RWPE2 (cell line): ENCODE measurements around the gene ALDH1A3.
A peak's percentile ranks its signal among the peaks of the same experiment; 100 is the strongest.

Experiments
- ATAC-seq: fragments of 200-7000 bp; cut with Tn5 transposase; 3 replicates; pipeline ENCODE4 v1.9.1; 2021; ENCODE audit warnings: low read depth
- DNase-seq: peaks from one replicate; pipeline ENCODE4 v3.0.0-alpha.2; 2020; ENCODE audit warnings: low spot score
- H3K27ac ChIP-seq: fragments of 450-650 bp; 2 replicates; pipeline ENCODE4 v1.5.1; 2017; ENCODE audit warnings: mild to moderate bottlenecking; ENCODE audit not compliant: poor library complexity, severe bottlenecking
- H3K27me3 ChIP-seq: fragments of 250-450 bp; sonication (Bioruptor Pico); 2 replicates; pipeline ENCODE4 v1.5.1; 2021; ENCODE audit warnings: mild to moderate bottlenecking, moderate library complexity; ENCODE audit not compliant: insufficient read depth, poor library complexity, severe bottlenecking
- H3K36me3 ChIP-seq: fragments of 250-450 bp; sonication (Bioruptor Pico); 2 replicates; pipeline ENCODE4 v1.5.1; 2020; ENCODE audit warnings: low read depth, mild to moderate bottlenecking, moderate library complexity
- H3K4me1 ChIP-seq: fragments of 250-450 bp; sonication (Bioruptor Pico); 2 replicates; pipeline ENCODE4 v1.5.1; 2021; ENCODE audit warnings: mild to moderate bottlenecking, moderate library complexity; ENCODE audit not compliant: insufficient read depth, poor library complexity, severe bottlenecking
- H3K4me3 ChIP-seq: fragments of 250-450 bp; sonication (Bioruptor Pico); 2 replicates; pipeline ENCODE4 v1.5.1; 2021; ENCODE audit warnings: mild to moderate bottlenecking, moderate library complexity; ENCODE audit not compliant: severe bottlenecking
- H3K9me3 ChIP-seq: fragments of 250-450 bp; sonication (Bioruptor Pico); 2 replicates; pipeline ENCODE4 v1.5.1; 2021; ENCODE audit warnings: mild to moderate bottlenecking, moderate library complexity; ENCODE audit not compliant: severe bottlenecking
- CTCF ChIP-seq: fragments of 450-650 bp; IDR thresholded peaks from one replicate; pipeline ENCODE4 v1.5.1; 2017; ENCODE audit warnings: mild to moderate bottlenecking, moderate library complexity; ENCODE audit not compliant: poor library complexity, severe bottlenecking

ALDH1A3 gene

GRCh38 chr15:100891307-100892012 lies 11.8 kb downstream of the ALDH1A3 start:
- TF ChIP-seq CTCF = no peak
- Histone ChIP-seq H3K27ac (no peak overlapping the region), H3K9me3 (no peaks in the 10 kb centered on the region), H3K4me3 (no peak overlapping the region), H3K36me3 (peaks cover 100% of the 10 kb centered on the region), H3K27me3 (no peaks in the 10 kb centered on the region), H3K4me1 (peaks cover 12% of the 10 kb centered on the region)
- ATAC-seq = no peak
- peak; percentile 67 for DNase-seq

- no peak overlapping the region for H3K4me3 ChIP-seq
- DNase-seq (peak; percentile 39), ATAC-seq (no peak)
- H3K9me3 ChIP-seq = no peaks in the 10 kb centered on the region
- peaks cover 12% of the 10 kb centered on the region for H3K4me1 ChIP-seq
- no peak for TF ChIP-seq CTCF
- H3K27me3 ChIP-seq = no peaks in the 10 kb centered on the region
- H3K36me3 ChIP-seq = peaks cover 100% of the 10 kb centered on the region
- H3K27ac ChIP-seq = no peak overlapping the region
These were observed 12.4 kb downstream of the ALDH1A3 start for GRCh38 chr15:100892013-100892355.

GRCh38 chr15:100893261-100893963 lies 13.8 kb downstream of the ALDH1A3 start:
- no peaks in the 10 kb centered on the region for H3K27me3 ChIP-seq
- peaks cover 12% of the 10 kb centered on the region for H3K4me1 ChIP-seq
- H3K9me3 ChIP-seq = no peaks in the 10 kb centered on the region
- no peak for TF ChIP-seq CTCF
- peak; percentile 47 for DNase-seq
- H3K4me3 ChIP-seq = no peak overlapping the region
- peaks cover 100% of the 10 kb centered on the region for H3K36me3 ChIP-seq
- ATAC-seq = no peak
- H3K27ac ChIP-seq = no peak overlapping the region

GRCh38 chr15:100893964-100894295 lies 14.3 kb downstream of the ALDH1A3 start:
- Histone ChIP-seq H3K27me3 (no peaks in the 10 kb centered on the region), H3K27ac (no peak overlapping the region), H3K4me1 (peaks cover 9% of the 10 kb centered on the region), H3K36me3 (peaks cover 100% of the 10 kb centered on the region), H3K9me3 (no peaks in the 10 kb centered on the region), H3K4me3 (no peak overlapping the region)
- no peak for TF ChIP-seq CTCF
- ATAC-seq = no peak
- DNase-seq = peak; percentile 53

- Histone ChIP-seq H3K36me3 (peaks cover 100% of the 10 kb centered on the region), H3K4me3 (no peak overlapping the region), H3K27me3 (no peaks in the 10 kb centered on the region), H3K4me1 (no peaks in the 10 kb centered on the region), H3K27ac (no peak overlapping the region), H3K9me3 (no peaks in the 10 kb centered on the region)
- DNase-seq (no peak), ATAC-seq (no peak)
- no peak for TF ChIP-seq CTCF
These were observed 16.1 kb downstream of the ALDH1A3 start for GRCh38 chr15:100895721-100896120.
